ENCODE results near the gene NPHP4. TPM values are rescaled to one million over a fixed set of nuclear protein-coding genes. Genes with fewer than 3 reads are reported as not detected.

NPHP4 gene
- total RNA-seq, 1 experiment from 2014 or later: 3.4 TPM

DNA sequence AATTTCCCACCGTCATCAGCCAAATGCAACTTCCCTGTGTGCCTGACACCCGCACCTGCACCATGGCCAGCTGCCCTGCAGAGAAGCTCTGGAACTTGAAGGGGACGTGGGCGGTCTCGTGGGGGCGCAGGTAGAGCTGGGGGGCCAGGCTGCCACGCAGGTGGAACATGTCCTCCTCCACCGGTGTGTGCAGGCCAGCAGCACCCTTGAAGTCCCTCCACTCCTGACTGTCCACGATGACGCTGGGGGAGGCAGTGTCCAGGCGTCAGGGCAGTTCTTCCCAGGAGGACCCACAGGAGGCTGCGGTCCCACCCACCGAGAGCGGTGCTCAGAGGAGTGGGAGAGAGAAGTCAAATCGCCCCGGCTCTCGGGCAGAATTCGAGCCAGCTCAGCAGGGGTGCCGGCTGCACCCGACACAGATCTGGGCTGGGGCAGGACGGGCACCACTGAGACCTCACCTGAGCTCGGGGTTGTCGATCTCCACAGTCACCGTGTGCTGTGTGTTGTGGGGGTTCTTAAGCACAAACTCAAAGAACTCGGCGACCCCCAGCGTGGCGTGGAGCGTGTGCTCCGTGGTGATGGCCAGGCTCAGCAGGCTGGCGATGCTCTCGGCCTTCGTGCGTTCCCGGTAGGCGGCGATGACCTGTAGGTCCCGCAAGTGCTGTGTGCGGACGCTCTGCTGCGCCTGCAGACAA is 117.7 kb downstream of the NPHP4 start:
- in situ Hi-C loops (cut with HindIII; ENCODE audit: low pct_unique_long_range_greater_than_20kb, low sequenced_read_pairs): no loop called here
- no peak for DNase-seq (ENCODE audit: low read depth, low spot score)

DNA sequence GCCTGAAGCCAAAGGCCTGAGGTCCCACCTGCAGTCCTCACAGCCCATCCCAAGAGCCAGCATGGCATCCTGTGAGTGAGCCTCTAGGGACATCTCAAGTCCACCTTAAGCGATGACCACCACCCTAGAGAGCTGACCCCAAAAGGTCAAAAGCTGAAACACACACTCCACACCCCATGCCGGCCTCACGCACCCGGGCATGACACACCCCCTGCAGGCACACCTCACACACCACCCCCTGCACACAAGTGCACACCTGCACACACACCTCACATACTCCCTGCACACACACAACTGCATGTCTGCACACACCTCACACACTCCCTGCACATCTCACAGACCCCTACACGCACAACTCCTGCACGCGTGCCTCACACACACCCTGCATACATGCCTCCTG is 118.7 kb downstream of the NPHP4 start:
- no peak for DNase-seq (ENCODE audit: low read depth, low spot score)
- in situ Hi-C loops (cut with HindIII; ENCODE audit: low pct_unique_long_range_greater_than_20kb, low sequenced_read_pairs): no loop called here

DNA sequence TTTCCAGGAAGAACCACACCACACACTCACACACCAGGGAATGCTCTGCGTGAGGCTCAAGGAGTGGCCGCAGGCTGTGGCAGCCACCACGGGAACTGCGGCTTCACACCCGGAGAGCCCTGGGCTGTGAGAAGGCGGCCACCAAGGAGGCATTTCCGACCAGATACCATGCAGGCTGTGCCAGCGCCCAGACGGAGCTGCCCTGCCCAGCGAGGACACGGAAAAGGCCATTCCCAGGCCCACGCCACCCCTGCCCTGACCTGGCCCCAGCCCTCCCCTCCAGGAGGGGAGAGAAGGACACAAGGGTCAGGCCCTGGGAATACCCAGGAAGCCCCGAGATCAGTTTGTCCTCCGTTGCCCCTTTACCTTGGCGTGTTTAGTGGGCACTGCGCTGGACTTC is 119.3 kb downstream of the NPHP4 start:
- in situ Hi-C loops (cut with HindIII; ENCODE audit: low pct_unique_long_range_greater_than_20kb, low sequenced_read_pairs): no loop called here
- DNase-seq (ENCODE audit: low read depth, low spot score): no peak

DNA sequence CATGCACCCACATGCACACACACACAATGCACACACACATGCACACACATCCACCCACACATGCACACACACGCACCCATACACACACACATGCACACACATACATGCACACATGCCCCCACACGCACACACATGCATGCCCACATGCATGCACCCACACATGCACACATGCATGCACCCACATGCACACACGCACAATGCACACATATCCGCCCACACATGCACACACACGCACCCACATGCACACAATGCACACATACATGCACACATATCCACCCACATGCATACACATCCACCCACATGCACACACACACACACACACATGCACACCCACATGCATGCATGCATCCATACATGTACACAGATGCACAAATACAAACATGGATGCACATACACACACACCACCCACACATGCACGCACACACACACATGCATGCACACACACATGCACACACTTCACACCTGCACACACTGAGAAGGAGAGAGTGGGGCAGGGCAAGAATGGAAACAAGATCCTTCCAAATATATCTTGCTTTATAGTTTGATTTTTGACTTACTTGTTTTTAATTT is 123.2 kb downstream of the NPHP4 start:
- in situ Hi-C loops (cut with HindIII; ENCODE audit: low pct_unique_long_range_greater_than_20kb, low sequenced_read_pairs): no loop called here

DNA sequence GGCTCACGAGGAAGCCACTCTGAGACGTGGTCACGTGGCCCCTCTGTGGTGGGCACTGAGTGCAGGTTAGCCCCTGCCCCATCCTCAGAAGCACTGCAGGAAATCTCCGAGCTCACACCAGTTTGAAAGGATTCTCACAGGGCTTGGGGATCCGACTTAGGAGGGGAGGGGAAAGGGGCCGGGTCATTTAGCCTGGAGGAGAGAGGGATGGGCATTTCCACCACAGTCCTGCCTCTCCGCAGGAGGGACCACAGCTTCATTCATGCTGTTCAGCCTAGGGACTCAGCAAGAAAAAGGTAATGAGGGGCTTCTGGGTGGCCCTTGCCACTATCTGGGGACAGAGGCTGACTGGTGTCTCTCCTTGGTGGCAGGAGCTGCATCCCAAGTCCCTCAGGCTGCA is 126.5 kb downstream of the NPHP4 start:
- in situ Hi-C loops (cut with HindIII; ENCODE audit: low pct_unique_long_range_greater_than_20kb, low sequenced_read_pairs): no loop called here
- no peak for DNase-seq (ENCODE audit: low read depth, low spot score)

More for the DNA sequence above, 123.2 kb downstream of the NPHP4 start:
- DNase-seq (ENCODE audit: low read depth, low spot score): no peak

DNA sequence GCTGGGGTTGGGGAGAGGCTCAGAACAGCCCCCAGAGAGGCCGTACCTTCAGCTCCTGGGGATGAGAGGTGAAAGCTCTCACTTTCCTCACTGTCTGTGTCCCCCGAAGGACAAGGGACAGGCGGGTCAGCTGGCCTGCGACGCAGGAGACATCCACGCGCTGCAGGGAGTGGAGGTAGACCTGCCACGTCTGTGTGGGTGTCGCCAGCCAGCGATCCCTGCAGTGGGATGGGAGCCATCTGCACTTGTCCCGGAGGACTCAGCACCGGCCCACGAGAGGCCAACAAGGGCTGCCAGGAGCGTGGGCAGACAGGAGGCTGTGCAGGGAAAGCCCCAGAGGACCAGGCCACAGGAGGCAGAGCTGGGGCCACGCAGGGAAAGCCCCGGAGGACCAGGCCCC is 127.2 kb downstream of the NPHP4 start:
- in situ Hi-C loops (cut with HindIII; ENCODE audit: low pct_unique_long_range_greater_than_20kb, low sequenced_read_pairs): no loop called here
- no peak for DNase-seq (ENCODE audit: low read depth, low spot score)

DNA sequence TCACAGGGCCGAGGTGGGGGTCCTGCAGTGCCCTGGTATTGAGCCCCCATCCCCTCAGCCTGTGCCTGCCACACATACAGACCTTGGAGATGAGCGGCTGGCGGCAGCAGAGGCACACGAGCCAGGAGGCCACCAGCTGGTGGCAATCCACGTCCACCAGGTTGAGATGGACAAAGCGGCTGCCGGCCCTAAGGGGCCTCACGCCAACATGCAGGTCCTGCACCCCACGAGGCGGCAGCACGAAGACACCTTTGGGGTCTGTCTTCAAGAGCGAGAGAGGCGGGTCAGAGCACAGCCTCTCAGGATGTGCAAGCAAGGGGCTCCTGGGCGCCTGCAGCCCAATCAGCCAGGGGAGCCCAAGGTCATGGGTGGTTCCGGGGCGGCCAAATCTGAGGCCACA is 128.0 kb downstream of the NPHP4 start:
- no peak for DNase-seq (ENCODE audit: low read depth, low spot score)
- in situ Hi-C loops (cut with HindIII; ENCODE audit: low pct_unique_long_range_greater_than_20kb, low sequenced_read_pairs): no loop called here

DNA sequence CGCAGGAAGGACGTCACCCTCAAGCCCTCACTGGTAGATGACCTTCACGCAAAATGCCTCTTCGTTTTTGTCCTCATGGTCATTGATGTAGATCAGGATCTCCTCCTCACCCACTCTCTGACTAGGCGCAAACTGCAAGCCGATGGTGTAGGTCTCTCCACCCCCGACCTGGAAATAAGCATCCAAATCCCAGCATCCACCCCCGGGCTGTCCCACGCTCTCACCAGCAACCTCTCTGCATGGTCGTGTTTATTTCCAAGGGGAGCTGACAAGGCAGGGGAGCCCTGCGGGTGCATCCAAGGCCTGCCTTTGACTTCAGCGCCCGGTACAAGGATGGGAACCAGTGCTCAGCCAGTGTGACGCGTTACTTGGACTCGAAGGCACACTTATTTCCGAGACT is 129.0 kb downstream of the NPHP4 start:
- in situ Hi-C loops (cut with HindIII; ENCODE audit: low pct_unique_long_range_greater_than_20kb, low sequenced_read_pairs): no loop called here
- no peak for DNase-seq (ENCODE audit: low read depth, low spot score)

DNA sequence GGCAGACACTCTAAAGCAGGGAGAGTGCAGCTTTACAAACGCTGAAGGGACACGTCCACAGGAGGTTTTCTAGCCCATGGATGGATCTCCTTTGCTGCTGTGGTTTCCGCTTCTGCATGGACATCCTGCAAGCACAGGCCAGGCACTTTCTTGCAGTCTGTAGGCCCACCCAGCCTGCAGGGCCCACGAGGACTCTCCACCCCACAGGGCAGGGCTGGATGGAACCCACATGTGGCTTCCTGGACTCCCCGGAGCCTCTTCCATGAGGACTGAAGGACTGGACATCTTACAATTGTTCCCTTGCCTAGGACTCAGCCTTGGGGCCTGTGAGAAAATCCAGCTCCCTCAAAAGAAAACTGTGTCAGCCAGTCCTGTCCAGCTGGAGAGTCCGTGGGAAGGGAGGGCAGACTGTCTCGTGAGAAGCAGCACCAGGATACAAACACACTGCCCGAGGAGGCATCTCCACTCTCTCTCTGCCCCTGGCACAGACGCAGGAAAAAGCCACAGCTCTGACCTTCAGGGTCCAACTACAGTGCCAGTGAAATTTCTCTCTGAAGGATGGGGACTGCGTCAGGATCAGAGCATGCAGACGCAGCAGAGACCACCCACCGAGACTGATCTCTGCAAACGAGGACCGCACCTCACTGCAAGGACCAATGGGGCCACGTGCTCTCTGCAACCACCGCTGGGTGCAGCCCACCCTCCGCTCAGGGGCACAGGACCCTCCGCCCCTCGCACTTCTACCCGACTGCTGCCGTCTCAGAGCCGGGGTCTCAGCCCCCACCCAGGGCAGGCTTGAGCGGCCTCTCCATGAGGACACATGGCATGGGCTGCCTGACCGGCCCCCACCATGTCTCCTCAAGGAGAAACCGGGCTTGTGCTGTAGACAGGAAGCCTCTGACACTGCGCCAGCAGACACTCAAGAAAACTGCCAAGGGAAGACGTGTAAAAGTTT is 130.1 kb downstream of the NPHP4 start:
- no peak for DNase-seq (ENCODE audit: low read depth, low spot score)
- in situ Hi-C loops (cut with HindIII; ENCODE audit: low pct_unique_long_range_greater_than_20kb, low sequenced_read_pairs): no loop called here

DNA sequence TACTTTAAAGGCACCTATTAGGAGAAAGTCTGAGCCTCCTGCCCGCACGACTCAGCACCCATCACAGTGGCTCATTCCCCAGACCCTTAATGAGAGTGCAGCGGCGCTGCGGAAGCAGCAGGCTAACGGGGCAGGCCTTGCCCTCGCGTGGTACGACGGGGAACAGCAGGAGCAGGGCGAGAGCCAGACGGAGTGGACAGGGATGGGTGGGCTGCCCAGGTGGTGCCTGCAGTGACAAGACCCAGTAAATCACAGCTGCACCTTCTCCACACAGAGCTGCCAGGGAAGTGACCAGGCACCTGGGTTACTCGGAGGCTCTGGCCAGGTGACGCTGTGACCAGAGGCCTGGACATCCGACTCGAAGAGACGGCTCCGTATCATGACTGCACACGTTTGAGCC is 131.9 kb downstream of the NPHP4 start:
- DNase-seq (ENCODE audit: low read depth, low spot score): no peak
- in situ Hi-C loops (cut with HindIII; ENCODE audit: low pct_unique_long_range_greater_than_20kb, low sequenced_read_pairs): no loop called here

DNA sequence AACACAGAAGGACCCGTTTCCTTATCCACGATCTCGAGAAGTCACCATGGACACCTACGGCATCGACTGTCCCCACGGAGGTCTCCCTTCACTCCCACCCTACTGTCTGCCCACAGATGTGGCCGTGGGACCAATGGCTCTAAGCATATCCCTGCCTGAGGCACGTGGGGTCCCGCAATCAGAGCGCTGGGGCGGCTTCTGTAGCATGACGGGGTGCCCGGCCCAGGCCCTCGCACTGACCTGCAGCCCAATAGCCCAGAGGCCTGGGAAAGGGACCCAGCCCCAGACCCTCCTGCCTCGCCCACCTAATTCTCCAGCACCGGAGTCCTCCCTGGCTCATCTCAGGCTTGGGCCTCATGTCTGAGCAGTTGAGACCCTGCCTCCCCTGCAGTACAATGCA is 132.5 kb downstream of the NPHP4 start:
- no peak for DNase-seq (ENCODE audit: low read depth, low spot score)
- in situ Hi-C loops (cut with HindIII; ENCODE audit: low pct_unique_long_range_greater_than_20kb, low sequenced_read_pairs): no loop called here

DNA sequence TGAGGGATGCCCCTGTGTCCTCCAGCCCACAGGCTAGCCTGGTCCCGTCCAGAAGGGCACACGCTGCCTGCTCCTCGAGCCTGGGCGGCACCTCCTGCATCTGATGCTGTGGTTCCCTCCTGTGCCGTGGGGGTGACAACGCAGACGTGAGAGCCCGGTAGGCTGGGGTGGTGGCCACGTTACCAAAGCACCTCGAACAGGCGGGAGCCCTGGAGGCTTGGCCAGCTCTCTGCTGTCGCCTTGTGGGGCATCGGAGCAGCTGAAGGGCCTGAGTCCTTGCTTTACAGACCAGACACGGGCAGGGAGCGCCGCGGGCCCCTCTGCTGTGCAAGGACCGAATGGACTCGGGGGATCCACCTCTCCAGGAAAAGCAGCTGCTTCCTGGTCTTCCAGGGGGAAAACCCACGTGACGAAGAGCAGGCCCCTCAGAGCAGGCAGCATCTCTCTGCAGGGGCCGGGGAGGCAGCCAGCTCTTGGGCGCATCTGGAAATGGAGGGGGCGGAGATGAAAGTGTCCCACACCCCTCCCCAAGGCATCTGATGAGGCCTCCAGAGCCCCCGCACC is 133.3 kb downstream of the NPHP4 start:
- in situ Hi-C loops (cut with HindIII; ENCODE audit: low pct_unique_long_range_greater_than_20kb, low sequenced_read_pairs): no loop called here
- no peak for DNase-seq (ENCODE audit: low read depth, low spot score)

DNA sequence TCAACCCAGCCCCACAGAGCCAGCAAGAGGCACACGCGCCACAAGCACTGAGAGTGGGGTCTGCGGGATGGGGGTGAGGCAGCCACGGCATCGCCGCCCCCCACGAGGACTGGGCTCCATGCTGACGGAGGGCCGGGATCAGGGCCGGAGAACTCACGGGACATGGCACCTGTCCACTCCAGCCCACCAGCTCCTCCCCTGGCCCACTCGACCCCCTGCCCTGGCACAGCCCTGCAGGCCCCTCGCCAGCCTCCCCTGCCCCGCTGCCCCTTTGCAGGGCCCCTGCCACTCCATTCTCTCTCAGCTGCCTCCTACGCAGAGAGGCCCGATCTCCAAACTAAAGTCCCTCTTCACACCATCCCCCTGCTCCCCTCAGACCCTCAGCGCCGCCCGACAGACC is 134.0 kb downstream of the NPHP4 start:
- no peak for DNase-seq (ENCODE audit: low read depth, low spot score)
- in situ Hi-C loops (cut with HindIII; ENCODE audit: low pct_unique_long_range_greater_than_20kb, low sequenced_read_pairs): no loop called here

DNA sequence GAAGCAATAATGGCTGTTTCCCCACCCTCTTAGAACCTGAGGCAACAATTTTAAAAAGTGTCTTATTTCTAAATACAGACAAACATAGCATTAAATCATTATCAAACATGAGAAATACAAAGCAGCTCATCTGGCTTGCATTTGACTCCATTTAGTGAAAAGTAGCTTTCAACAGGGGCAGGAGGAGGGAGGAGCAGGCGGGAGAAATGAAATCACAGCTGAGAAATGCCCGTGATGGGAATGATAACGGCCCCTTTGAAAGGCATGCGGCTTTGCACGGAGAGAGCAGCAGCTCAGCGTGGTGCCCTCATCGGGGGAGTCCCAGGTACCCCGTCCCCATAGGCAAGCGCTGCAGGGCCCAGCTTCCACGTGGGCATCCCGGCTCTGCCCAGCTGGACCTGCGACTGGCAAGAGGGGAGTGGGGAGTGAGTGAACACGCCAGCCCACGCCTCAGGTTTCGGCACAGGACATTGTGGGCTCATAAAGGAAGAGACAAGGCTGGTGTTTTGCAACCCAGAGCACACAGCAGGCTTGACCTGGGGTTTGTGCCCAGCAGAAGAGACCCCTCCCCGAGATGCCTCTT is 134.6 kb downstream of the NPHP4 start:
- DNase-seq (ENCODE audit: low read depth, low spot score): no peak
- in situ Hi-C loops (cut with HindIII; ENCODE audit: low pct_unique_long_range_greater_than_20kb, low sequenced_read_pairs): no loop called here

DNA sequence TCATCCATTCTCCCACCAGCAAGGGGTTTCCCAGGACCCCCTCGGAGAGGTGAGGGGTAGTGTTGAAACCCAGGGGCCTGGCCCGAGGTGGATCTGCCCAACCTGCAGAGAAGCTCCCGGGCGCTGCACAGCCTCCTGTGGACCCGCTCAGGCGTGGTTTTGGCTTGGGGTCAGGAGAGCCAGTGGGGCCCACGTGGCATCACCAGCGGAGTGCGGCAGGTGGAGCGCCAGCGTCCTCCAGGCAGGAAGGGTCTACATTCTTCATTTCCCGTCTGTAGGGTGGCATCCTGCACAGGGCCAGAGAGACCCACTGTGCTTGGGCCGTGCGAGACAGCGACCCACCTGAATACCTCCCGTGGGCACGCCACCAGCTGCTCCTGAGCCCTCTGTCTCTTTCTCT is 135.2 kb downstream of the NPHP4 start:
- in situ Hi-C loops (cut with HindIII; ENCODE audit: low pct_unique_long_range_greater_than_20kb, low sequenced_read_pairs): no loop called here
- no peak for DNase-seq (ENCODE audit: low read depth, low spot score)

DNA sequence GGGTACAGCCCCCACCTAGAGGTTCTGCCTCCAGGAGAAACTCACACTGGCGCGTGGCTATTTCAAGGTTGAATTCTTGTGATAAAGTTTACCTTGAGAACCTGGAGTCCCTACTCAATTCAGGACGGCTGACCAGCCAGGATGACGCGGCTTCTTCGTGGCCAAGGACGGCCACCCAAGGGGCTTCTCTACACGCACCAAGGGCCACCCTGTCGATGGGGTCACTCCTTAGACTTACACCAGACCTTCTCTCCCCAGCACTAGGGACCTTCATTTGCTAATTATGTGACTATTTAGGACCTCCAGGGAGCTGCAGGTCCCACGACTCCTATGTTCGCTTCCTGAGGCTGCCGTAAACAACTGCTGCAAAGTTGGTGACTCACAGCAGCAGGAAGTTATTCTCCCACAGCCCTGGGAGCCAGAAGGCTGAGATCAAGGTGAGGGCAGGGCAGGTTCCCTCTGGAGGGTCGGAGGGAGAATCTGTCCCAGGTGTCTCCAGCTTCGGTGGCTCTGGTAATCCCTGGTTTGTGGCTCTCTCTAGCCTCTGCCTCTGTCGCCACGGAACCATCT is 135.9 kb downstream of the NPHP4 start:
- no peak for DNase-seq (ENCODE audit: low read depth, low spot score)

DNA sequence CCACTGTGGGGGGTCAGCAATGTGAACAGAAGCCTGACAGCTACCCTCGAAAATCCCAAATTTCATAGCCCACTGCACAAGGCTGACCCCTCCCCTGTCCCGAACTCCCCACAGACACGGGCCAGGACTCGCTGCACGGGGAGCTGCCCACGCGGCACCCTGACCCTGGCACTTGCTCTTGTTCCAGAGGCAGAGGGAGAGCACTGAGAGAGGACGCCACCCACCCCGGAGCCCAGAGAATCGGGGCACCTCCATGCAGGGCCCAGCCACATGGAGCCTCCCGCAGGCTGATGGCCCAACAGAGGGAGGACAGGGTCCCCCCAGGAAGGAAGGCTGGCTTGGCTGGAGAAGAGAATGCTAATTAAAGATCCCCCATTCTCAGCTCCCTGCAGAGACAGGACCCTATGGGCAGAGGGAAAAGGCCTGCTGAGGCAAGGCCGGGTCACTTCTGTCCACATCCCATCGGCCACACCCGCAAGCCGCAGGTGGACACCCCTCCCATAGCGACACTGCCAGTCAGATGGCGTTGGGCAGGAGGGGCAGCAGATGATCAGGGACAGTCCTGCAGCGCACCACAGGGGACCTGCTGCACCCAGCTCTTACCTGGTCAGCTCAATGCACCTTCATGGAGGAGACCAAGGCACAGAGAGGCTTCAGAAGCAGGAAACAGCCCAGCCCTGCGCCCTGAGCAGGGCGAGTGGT is 136.9 kb downstream of the NPHP4 start:
- no peak for DNase-seq (ENCODE audit: low read depth, low spot score)
- in situ Hi-C loops (cut with HindIII; ENCODE audit: low pct_unique_long_range_greater_than_20kb, low sequenced_read_pairs): no loop called here

More for the DNA sequence above, 135.9 kb downstream of the NPHP4 start:
- in situ Hi-C loops (cut with HindIII; ENCODE audit: low pct_unique_long_range_greater_than_20kb, low sequenced_read_pairs): no loop called here
